Nephron (organoid): ENCODE measurements around the gene RIMS1.
A peak's percentile ranks its signal among the peaks of the same experiment; 100 is the strongest.

Experiments
- H3K27ac Mint-ChIP-seq, 3 experiments: 2 replicates each; pipeline ENCODE4 v1.8.0; 2020; ENCODE audit warnings: mixed read lengths in 3 of 3, mild to moderate bottlenecking in 2 of 3, moderate library complexity in 1 of 3
- H3K27me3 Mint-ChIP-seq: 2 replicates; pipeline ENCODE4 v1.8.0; 2021; ENCODE audit warnings: low read depth, mild to moderate bottlenecking, moderate library complexity, mixed read lengths
- H3K36me3 Mint-ChIP-seq: 2 replicates; pipeline ENCODE4 v1.8.0; 2020; ENCODE audit warnings: low read depth, mixed read lengths
- H3K4me1 Mint-ChIP-seq: 2 replicates; pipeline ENCODE4 v1.8.0; 2020; ENCODE audit warnings: mixed read lengths
- H3K4me3 Mint-ChIP-seq, 3 experiments: 2 replicates each; pipeline ENCODE4 v1.8.0; 2020; ENCODE audit warnings: mild to moderate bottlenecking in 3 of 3, mixed read lengths in 3 of 3, moderate library complexity in 2 of 3
- H3K9me3 Mint-ChIP-seq: 2 replicates; pipeline ENCODE4 v1.8.0; 2020; ENCODE audit warnings: mixed read lengths
- TF ChIP-seq, protein P1 (sequence below), 3 experiments: fragments of 200-600 bp; sonication (generic); IDR thresholded peaks; one replicate each; pipeline ENCODE4 v1.5.0; 2021; ENCODE audit warnings: antibody characterized with exemption in 3 of 3; ENCODE audit not compliant: unreplicated experiment in 3 of 3

Gene RIMS1

DNA sequence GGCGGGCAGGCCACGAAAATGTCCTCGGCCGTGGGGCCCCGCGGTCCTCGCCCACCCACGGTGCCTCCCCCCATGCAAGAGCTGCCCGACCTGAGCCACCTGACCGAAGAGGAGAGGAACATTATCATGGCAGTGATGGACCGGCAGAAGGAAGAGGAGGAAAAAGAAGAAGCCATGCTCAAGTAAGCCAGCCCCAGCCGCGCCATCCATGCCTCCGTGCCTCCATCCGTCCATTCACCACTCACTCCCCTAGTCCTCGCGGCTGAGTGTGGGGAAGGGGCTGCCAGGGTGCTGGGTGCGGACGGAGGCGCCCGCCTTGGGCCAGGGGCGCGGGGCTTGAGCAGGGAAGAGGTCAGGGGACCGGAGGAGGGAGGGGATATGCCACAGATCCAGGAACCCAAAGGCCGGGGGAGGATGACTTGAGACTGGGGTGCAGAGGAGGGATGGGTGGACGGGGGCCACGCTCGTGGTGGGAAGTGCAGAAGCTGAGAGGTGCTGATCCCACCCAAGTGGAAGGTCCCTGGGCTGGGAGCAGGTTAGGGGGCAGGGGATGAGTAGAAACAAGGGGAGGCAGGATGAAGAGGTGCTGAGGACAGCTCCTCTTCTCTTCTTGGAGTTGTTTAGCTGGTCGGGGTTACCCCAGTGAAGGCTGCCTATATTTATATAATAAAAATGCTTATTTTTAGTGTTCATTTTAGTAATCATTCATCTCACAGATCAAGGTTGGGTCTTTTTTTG, 825 bp downstream of the RIMS1 start:
- TF ChIP-seq, protein P1, sequence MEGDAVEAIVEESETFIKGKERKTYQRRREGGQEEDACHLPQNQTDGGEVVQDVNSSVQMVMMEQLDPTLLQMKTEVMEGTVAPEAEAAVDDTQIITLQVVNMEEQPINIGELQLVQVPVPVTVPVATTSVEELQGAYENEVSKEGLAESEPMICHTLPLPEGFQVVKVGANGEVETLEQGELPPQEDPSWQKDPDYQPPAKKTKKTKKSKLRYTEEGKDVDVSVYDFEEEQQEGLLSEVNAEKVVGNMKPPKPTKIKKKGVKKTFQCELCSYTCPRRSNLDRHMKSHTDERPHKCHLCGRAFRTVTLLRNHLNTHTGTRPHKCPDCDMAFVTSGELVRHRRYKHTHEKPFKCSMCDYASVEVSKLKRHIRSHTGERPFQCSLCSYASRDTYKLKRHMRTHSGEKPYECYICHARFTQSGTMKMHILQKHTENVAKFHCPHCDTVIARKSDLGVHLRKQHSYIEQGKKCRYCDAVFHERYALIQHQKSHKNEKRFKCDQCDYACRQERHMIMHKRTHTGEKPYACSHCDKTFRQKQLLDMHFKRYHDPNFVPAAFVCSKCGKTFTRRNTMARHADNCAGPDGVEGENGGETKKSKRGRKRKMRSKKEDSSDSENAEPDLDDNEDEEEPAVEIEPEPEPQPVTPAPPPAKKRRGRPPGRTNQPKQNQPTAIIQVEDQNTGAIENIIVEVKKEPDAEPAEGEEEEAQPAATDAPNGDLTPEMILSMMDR (IDR thresholded peaks at IDR 0.05; ENCODE audit: unreplicated experiment in 3 of 3), result no peak
- H3K27me3 Mint-ChIP-seq, result peaks cover 41% of the 10 kb centered on the region
- no peak overlapping the region for H3K27ac Mint-ChIP-seq
- H3K4me3 Mint-ChIP-seq, result peak overlapping the region; percentile 88 to 91 (median 89)
- no peaks in the 10 kb centered on the region for H3K9me3 Mint-ChIP-seq
- no peaks in the 10 kb centered on the region for H3K36me3 Mint-ChIP-seq
- peaks cover 9% of the 10 kb centered on the region for H3K4me1 Mint-ChIP-seq

DNA sequence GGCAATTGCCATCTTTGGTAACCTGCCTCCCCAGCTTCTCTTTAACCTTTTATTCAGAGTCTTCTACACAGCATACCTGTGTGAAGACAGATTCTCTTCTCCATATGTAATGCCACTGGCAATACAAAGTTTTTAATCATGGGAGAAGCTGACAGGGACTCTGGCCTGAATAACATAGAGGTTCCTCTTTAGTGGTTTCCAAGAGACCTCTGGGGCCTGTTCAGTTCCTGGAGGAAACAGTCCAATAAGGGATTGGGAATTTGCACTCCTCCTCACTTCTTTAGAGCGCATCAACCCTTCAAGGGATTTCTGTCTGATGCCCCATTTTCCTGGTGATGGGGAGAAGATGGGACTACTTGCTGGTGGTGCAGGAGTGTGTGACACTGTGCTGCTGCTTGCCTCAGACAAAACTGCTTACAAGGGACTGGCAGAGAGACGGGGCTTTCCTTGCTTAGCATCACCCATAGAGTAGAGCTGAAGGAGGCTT, 1.4 kb downstream of the RIMS1 start:
- TF ChIP-seq, protein P1 (IDR thresholded peaks at IDR 0.05; ENCODE audit: unreplicated experiment in 3 of 3), result no peak
- H3K27ac Mint-ChIP-seq, result no peak overlapping the region
- peaks cover 44% of the 10 kb centered on the region for H3K27me3 Mint-ChIP-seq
- H3K9me3 Mint-ChIP-seq, result no peaks in the 10 kb centered on the region
- peaks cover 9% of the 10 kb centered on the region for H3K4me1 Mint-ChIP-seq
- H3K4me3 Mint-ChIP-seq, result peak overlapping the region; percentile 88 to 91 (median 89)
- H3K36me3 Mint-ChIP-seq, result no peaks in the 10 kb centered on the region

DNA sequence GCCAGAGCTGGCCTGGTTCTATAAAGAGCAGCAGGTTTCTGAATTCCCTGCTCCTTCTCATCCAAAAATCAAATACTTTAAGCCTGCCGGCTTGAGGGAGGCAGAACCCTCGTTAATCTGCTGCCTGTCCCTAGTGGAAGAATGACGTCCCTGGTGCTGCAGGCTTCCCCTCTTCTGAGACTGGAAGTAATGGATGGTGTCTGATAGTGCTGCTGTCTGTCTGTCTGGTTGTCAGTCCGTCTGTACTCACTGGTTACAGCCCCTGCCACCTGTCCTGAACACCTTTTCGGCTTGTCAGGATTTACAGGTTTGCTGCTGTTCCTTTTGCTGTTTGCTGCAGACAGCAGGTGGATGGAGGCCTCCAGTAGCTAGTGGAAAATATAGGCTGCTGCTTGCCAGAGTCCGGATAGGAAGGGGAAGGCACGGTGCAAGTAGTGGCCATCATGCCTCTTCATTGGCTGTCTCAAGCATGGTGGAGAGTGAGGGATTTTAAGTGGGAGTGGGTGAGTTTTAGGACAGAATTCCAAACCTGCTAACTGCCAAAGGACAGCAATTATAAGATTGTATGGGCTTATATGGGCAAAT, 2.5 kb downstream of the RIMS1 start:
- TF ChIP-seq, protein P1 (IDR thresholded peaks at IDR 0.05; ENCODE audit: unreplicated experiment in 3 of 3), result no peak
- H3K4me1 Mint-ChIP-seq, result peaks cover 9% of the 10 kb centered on the region
- peak overlapping the region; percentile 37 to 60 (median 42) for H3K4me3 Mint-ChIP-seq
- H3K9me3 Mint-ChIP-seq, result no peaks in the 10 kb centered on the region
- H3K27ac Mint-ChIP-seq, result no peak overlapping the region
- H3K36me3 Mint-ChIP-seq, result no peaks in the 10 kb centered on the region
- peaks cover 43% of the 10 kb centered on the region for H3K27me3 Mint-ChIP-seq

DNA sequence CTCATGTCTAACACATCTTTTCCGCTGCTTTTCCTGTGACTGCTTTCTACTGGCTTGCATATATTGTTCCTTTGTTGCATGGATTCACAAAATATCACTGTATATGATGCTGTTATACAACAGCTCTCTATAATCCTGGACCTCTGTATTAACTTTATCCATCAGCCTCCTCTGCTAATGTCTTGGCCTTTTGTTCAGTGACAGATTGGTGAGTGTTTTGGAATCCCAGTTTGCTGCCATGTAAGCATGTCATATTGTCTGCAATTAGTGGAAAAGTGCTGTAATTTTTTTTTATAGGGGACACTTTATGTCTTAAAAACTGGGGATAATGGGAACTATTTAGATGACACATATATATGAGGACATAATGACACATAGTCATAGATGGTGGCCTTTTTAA, 3.0 kb downstream of the RIMS1 start:
- H3K9me3 Mint-ChIP-seq, result no peaks in the 10 kb centered on the region
- H3K36me3 Mint-ChIP-seq, result no peaks in the 10 kb centered on the region
- H3K4me3 Mint-ChIP-seq, result peak overlapping the region in 1 of 3 experiments; percentile 2
- H3K4me1 Mint-ChIP-seq, result peaks cover 9% of the 10 kb centered on the region
- no peak overlapping the region for H3K27ac Mint-ChIP-seq
- peaks cover 39% of the 10 kb centered on the region for H3K27me3 Mint-ChIP-seq
- TF ChIP-seq, protein P1 (IDR thresholded peaks at IDR 0.05; ENCODE audit: unreplicated experiment in 3 of 3), result no peak

DNA sequence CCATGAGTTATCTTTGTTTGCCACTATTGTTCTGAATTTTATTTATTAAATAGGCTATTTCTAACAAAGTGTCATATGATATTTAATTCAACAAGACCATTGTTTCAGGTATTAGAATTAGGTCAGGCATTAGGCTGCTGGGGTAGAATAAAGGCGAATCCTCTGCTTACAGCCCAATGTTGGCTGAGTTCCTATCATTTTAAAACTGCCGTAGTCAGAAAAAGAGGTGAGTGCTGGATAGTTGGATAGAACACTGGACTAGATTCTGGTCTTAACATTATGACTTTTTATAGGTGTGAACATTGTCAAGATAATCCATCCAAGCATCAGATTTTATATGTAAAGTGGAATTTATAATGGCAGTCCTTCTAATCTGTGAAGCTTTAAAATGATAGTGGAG, 6.3 kb downstream of the RIMS1 start:
- Mint-ChIP-seq H3K27me3 (peaks cover 13% of the 10 kb centered on the region), H3K4me1 (no peaks in the 10 kb centered on the region), H3K27ac (no peak overlapping the region), H3K9me3 (no peaks in the 10 kb centered on the region), H3K4me3 (no peak overlapping the region), H3K36me3 (no peaks in the 10 kb centered on the region)
- TF ChIP-seq, protein P1 (IDR thresholded peaks at IDR 0.05; ENCODE audit: unreplicated experiment in 3 of 3), result no peak
